ENCODE measurements around the gene KCNJ1.

KCNJ1 gene

DNA sequence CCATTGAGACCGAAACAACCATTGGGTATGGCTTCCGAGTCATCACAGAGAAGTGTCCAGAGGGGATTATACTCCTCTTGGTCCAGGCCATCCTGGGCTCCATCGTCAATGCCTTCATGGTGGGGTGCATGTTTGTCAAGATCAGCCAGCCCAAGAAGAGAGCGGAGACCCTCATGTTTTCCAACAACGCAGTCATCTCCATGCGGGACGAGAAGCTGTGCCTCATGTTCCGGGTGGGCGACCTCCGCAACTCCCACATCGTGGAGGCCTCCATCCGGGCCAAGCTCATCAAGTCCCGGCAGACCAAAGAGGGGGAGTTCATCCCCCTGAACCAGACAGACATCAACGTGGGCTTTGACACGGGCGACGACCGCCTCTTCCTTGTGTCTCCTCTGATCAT lies 44.6 kb upstream of the KCNJ1 start:
- no peak for DNase-seq (ENCODE audit: low read depth)
- TF ChIP-seq CTCF (IDR thresholded peaks at IDR 0.05; ENCODE audit: low read length, missing control alignments) = no peak
- no peak overlapping the region for H3K4me3 ChIP-seq (replicated peaks; ENCODE audit: low read depth, low read length)

DNA sequence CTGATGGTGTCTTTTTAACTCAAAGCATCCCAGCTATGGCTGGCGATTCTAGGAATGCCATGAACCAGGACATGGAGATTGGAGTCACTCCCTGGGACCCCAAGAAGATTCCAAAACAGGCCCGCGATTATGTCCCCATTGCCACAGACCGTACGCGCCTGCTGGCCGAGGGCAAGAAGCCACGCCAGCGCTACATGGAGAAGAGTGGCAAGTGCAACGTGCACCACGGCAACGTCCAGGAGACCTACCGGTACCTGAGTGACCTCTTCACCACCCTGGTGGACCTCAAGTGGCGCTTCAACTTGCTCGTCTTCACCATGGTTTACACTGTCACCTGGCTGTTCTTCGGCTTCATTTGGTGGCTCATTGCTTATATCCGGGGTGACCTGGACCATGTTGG lies 44.1 kb upstream of the KCNJ1 start:
- H3K4me3 ChIP-seq (replicated peaks; ENCODE audit: low read depth, low read length) = no peak overlapping the region
- no peak for TF ChIP-seq CTCF (IDR thresholded peaks at IDR 0.05; ENCODE audit: low read length, missing control alignments)
- DNase-seq (ENCODE audit: low read depth) = no peak

DNA sequence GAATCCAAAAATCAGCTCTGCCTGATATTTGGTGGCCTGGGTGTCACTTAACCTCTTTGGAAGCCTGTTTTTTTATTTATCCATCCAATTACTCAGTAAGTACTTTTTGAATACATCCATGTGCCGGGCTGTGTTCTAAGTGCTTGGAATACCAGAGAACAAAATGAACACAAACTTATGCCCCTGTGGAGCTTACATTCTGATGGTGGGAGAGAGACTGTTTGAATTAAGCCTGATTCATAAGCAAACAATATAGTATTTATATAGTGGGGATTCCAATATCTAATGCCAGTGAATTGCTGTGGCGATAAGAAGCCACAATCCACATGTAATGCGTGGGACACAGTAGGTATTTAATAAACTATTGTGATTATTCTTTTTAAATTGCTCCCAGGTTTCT lies 43.5 kb upstream of the KCNJ1 start:
- no peak for DNase-seq (ENCODE audit: low read depth)
- no peak for TF ChIP-seq CTCF (IDR thresholded peaks at IDR 0.05; ENCODE audit: low read length, missing control alignments)
- no peak overlapping the region for H3K4me3 ChIP-seq (replicated peaks; ENCODE audit: low read depth, low read length)

DNA sequence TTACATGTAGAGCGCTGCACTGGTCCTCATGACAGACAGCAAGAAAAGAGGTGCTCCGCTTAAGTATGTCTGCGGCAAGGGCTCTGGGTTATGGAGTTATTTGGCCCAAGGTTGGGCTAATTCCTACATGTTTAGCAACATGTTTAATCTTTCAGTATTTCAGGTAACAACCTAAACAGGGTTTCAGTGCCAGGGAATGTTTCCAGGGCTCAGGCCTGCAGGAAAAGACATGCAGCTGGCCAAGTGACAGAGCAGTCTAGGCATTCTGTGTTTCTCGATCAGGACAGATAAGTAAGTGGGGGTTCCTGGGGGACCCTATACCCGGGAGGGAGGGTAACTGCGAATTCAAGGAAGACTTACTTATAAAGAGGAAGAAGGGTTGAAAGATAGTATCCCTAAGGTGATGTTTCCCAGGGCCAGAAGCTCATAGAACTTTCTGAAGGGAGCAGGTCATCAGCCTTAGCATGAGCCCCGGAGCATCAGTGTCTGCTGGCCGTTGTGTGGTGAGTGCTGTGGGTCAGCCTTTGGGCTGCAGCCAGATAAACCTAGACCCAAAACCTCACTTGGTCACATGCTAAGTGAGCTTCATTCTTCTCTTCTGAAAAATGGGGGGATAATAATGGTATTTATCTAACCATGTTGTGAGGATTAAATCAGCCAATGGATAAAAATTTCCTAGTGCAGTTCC lies 42.5 kb upstream of the KCNJ1 start:
- H3K4me3 ChIP-seq (replicated peaks; ENCODE audit: low read depth, low read length) = no peak overlapping the region
- DNase-seq (ENCODE audit: low read depth) = no peak
- TF ChIP-seq CTCF (IDR thresholded peaks at IDR 0.05; ENCODE audit: low read length, missing control alignments) = no peak

DNA sequence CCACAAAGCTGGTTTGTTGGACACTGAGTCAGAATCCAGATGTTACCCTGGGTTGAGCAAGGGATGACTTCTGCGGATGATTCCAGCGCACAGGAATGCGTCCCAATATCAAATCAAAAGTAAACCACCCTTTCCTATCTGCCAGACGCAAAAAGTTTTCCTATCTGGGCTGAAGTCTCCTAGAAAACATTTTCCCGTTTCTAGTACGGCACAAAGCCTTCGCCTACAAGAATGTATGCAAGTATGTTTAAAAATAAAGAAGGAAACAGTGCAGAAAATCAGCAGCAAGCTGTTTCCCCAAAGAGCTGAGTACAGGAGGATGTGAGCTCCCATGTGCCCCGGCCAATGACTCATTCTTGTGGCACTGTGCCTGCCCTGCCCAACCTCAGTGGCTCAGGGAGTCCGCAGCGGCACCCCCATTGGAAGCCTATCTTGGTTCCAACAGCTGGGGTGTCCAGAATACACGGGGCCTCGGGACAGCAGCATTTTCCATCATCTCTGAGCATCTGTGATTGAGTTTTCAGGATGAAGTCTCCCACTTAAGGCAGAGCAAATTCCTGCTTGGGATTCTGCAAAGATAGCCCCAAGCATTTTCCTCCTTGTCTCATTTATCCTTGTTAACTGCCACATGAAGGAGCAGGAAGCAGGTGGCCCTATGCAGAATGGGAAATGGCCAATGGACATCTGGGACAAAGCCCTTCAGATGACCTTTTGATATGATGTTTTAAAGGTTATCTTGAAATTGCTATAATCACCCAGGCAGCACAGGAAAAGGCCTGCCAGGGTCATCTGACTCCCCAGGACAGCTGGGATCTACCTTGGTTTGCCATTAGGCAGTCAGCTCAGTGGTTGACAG lies 41.5 kb upstream of the KCNJ1 start:
- DNase-seq (ENCODE audit: low read depth) = peak; percentile 66
- peak overlapping the region; percentile 21 for H3K4me3 ChIP-seq (replicated peaks; ENCODE audit: low read depth, low read length)
- TF ChIP-seq CTCF (IDR thresholded peaks at IDR 0.05; ENCODE audit: low read length, missing control alignments) = no peak

- no peak overlapping the region for H3K4me3 ChIP-seq (replicated peaks; ENCODE audit: low read depth, low read length)
- no peak for DNase-seq (ENCODE audit: low read depth)
- no peak for TF ChIP-seq CTCF (IDR thresholded peaks at IDR 0.05; ENCODE audit: low read length, missing control alignments)
Measured at GRCh38 chr11:128907585-128907984, 40.5 kb upstream of the KCNJ1 start.

Measured in fibroblast of pulmonary artery (primary cell).